Dendritic cell treated with granulocyte-macrophage colony-stimulating factor and Interleukin-4, amounts not matched to agents 40 ng/mL and 50 ng/mL, for 4 days (primary cell): ENCODE measurements around the gene B3GLCT.
A peak's percentile ranks its signal among the peaks of the same experiment; 100 is the strongest.

ENCODE experiments used
- H3K27ac Mint-ChIP-seq: one replicate; pipeline ENCODE4 v1.8.0; 2022; ENCODE audit warnings: mild to moderate bottlenecking, mixed read lengths
- H3K27me3 Mint-ChIP-seq: one replicate; pipeline ENCODE4 v1.8.0; 2022; ENCODE audit warnings: mild to moderate bottlenecking, mixed read lengths
- H3K36me3 Mint-ChIP-seq: one replicate; pipeline ENCODE4 v1.8.0; 2022; ENCODE audit warnings: low read depth, mixed read lengths
- H3K4me1 Mint-ChIP-seq: one replicate; pipeline ENCODE4 v1.8.0; 2022; ENCODE audit warnings: low read depth, mixed read lengths
- H3K4me3 Mint-ChIP-seq: one replicate; pipeline ENCODE4 v1.8.0; 2022; ENCODE audit warnings: mild to moderate bottlenecking, moderate library complexity, mixed read lengths
- H3K9me3 Mint-ChIP-seq: one replicate; pipeline ENCODE4 v1.8.0; 2022; ENCODE audit warnings: mixed read lengths
- intact Hi-C: fragments of 100-400 bp; cut with micrococcal nuclease; formaldehyde crosslinking; loops from one replicate; pipeline ENCODE4 v1.15.0; 2022

B3GLCT gene

DNA sequence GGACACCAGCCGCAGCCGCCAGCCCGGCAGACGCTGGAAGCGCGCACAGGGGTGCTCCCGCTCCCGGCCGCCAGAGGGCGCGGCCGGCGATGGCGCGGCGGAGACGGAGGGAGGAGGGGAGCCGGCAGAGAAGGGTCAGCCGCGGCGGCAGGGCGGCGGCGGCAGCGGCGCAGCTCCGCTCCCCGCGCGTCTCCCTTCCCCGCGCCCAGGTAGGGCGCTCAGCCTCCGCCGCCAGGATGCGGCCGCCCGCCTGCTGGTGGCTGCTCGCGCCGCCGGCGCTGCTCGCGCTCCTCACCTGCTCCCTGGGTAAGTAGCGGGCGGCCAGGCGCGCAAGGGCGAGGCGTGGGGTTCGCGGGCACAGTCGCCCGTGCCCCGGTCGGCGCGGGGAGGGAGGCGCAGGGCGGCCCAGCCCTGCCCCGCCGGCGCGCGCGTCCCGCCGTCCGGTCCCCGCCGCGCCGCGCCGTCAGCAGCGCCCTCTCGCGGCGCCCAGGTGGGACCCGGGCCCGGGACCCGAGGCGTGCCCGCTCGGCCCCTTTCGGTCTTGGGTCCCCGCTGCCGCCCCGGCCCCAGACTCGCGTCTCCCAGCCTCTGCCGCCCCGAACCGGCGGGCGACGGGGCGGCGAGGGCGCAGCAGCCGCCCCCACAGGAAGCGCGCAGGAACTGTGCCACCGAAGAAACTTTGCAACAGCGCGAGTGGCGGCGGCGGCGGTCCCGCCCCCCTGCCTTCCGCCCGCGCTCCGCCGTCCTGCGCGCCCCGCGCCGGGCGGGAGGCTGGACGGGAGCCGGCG lies at the start of gene B3GLCT:
Gene B3GLCT (plus strand): TSS at position 127 of the 788 bp plus-strand sequence. CDS start 110 bp downstream, at position 237.
- Mint-ChIP-seq H3K4me1 (peaks cover 53% of the 10 kb centered on the region), H3K36me3 (no peaks in the 10 kb centered on the region), H3K4me3 (peak within 1 kb of the TSS; percentile 77), H3K27ac (peak within 1 kb of the TSS; percentile 81), H3K9me3 (no peaks in the 10 kb centered on the region), H3K27me3 (peaks cover 4% of the 10 kb centered on the region)
- intact Hi-C loops: loop anchor here (2.0 to 10.0 kb wide), 2 partner anchors 37 to 225 kb away; no protein-coding TSS in a partner anchor

DNA sequence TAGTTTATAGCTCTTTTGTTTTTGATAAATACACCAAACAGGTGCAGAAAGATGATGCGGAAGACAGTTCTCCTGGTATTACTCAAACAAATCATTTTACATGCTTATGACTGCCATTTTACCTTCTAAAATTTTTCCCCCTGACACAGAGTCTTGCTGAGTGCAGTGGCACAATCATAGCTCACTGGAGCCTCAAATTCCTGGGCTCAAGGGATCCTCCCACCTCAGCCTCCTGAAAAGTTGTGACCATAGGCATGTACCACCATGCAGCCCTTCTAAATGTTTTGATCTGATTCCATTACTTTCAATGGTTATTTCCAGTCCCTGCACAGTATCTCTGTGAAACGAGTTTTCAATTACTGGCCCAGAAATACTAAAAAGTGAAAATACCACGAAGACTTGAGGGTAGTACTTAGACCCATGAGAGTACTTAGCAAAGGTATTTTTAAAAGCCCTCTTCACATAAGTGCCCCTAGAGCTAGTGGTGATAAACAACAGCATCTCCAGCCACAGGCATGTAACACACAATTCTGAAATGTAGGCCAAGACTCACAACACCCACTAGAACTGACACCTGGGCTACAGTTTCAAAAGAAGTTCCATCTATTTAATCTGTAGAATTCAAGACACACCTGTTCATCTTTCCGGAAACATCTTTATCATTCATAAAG lies 49.3 kb upstream of the B3GLCT start:
- Mint-ChIP-seq H3K4me3 (no peak overlapping the region), H3K9me3 (no peaks in the 10 kb centered on the region), H3K27me3 (no peaks in the 10 kb centered on the region), H3K4me1 (peaks cover 19% of the 10 kb centered on the region), H3K27ac (no peak overlapping the region), H3K36me3 (peaks cover 98% of the 10 kb centered on the region)
- intact Hi-C loops: no loop called here

DNA sequence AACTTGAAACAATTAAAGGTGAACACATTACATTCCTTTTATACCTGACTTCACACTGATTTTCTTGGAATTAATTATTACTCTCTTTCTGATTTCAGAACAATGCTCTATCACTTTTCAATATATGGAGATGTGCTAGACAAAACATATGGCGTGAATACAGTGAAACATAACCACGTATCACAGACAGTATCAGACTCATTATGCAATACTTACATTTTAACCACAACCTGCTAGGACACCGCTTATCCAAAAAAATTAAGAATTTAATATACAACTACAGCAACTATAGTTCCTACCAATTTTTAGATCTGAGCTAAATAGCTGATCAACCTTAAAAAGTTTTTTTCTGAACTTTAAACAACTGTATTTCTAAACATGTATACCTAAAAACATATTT lies 47.9 kb upstream of the B3GLCT start:
- Mint-ChIP-seq H3K9me3 (no peaks in the 10 kb centered on the region), H3K27me3 (no peaks in the 10 kb centered on the region), H3K4me3 (no peak overlapping the region), H3K27ac (no peak overlapping the region), H3K36me3 (peaks cover 95% of the 10 kb centered on the region), H3K4me1 (peaks cover 17% of the 10 kb centered on the region)
- intact Hi-C loops: no loop called here

DNA sequence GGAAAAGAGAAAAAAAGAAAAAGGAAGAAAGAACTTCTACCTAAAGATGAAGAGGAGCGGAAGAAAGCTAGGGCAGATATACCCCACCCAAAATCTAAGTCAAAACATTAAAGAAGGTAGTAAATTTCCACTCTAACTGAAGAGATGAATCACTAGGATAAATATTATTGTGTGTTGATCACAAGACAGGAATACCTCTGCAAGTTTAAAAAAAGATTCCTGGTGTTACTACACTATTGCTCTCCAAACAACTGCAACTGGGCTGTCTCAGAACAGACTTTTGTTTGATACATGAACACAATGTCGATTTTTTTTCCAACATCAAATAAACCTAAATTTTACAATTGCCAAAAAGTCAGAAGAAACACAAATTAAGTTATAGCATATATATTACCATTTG lies 44.8 kb upstream of the B3GLCT start:
- peaks cover 95% of the 10 kb centered on the region for H3K36me3 Mint-ChIP-seq
- H3K27ac Mint-ChIP-seq: no peak overlapping the region
- intact Hi-C loops: no loop called here
- H3K4me1 Mint-ChIP-seq: peaks cover 30% of the 10 kb centered on the region
- no peak overlapping the region for H3K4me3 Mint-ChIP-seq
- no peaks in the 10 kb centered on the region for H3K9me3 Mint-ChIP-seq
- no peaks in the 10 kb centered on the region for H3K27me3 Mint-ChIP-seq

DNA sequence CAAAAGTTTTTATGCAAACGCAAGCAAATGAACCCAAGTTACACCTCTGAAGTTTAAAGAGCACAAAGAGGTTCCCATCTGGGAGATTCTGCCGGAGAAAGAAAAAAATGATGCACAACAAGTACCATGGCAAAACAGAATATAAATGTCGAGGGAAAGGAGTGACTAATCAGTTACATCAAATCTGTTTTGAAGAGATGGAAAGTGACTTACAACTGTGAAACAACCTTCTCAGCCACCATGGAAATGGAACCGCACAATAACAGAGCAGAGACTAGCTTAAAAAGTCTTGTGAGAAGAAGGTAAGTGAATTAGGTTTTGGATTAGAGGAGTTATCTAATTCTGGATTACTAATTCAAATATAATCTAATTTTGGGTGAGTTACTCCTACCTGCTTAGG lies 40.5 kb upstream of the B3GLCT start:
- peaks cover 36% of the 10 kb centered on the region for H3K4me1 Mint-ChIP-seq
- H3K9me3 Mint-ChIP-seq: no peaks in the 10 kb centered on the region
- peaks cover 79% of the 10 kb centered on the region for H3K36me3 Mint-ChIP-seq
- intact Hi-C loops: no loop called here
- peak overlapping the region; percentile 99 for H3K4me3 Mint-ChIP-seq
- H3K27me3 Mint-ChIP-seq: no peaks in the 10 kb centered on the region
- H3K27ac Mint-ChIP-seq: no peak overlapping the region

DNA sequence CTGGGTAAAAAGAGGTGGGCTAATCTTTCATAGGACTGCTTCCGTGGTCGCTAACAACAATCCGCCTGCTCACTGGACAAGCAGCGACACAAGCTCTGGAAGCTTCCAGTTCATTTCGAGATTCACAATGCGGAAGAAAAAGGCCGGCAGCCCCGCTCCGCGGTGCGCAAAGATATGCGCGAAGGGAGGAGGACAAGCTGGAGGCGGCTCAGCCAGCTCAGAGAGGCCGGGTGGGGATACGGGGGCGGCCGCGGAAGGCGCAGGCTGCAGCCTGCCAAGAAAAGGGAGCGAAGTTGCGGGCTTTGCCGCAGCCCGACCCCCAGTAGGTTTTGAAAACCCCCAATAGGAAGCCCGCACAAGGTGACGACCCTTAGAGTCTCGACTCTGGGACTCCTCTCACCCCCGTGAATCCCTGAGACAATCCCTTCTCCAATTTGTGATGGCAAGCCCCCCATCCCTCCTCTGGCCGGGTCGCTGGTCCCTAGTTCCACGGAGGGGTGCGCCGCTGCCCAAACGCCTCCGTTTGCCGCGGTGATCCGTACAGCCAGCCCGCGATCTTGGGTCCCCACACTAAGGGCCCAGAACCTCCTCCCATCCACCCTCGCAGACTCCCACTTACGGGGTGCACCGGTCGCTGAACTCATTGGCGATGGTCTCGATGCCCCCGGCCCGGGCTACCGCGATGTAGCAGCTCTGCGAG lies 38.8 kb upstream of the B3GLCT start:
- Mint-ChIP-seq H3K27me3 (no peaks in the 10 kb centered on the region), H3K4me3 (peak overlapping the region; percentile 99), H3K27ac (peak overlapping the region; percentile 96), H3K4me1 (peaks cover 30% of the 10 kb centered on the region), H3K36me3 (peaks cover 62% of the 10 kb centered on the region), H3K9me3 (no peaks in the 10 kb centered on the region)
- intact Hi-C loops: loop anchor here (5.0 kb wide), 1 partner anchor 114 kb away; no protein-coding TSS in a partner anchor

DNA sequence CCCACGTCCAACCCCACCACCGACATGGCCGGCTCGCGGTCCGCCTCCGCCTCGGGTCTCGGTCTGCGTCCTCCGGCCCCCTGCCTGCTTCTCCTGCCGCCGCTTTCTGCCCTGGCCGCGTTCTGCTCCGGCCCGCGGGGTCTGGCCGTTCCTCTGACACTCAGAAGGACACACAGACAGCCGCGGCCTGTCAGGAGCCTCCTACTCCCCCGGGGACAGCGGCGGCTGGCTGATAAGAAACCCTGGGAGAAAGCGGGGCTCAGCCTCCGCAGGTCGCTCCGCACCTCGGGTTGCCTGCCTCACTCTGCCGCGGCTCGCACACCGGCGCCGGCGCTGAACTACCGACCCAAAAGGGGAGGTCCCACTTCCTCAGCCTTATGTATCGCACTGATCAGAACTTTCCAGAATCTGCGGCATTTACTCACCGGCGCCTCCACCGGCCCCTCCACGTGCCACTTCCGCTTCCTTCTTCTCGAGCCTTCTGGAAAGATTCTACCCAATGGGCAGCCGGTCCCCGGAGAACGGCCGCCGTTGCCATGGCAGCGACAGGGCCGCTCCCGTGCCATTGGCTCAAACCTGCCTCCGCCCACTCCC lies 38.1 kb upstream of the B3GLCT start, which contains the start of gene HSPH1:
Gene HSPH1 (minus strand): TSS at position 348 of the 594 bp plus-strand sequence. CDS start 322 bp downstream, at position 26.
- Mint-ChIP-seq H3K27ac (peak within 1 kb of the TSS; percentile 96), H3K4me1 (peaks cover 30% of the 10 kb centered on the region), H3K9me3 (no peaks in the 10 kb centered on the region), H3K27me3 (no peaks in the 10 kb centered on the region), H3K36me3 (peaks cover 58% of the 10 kb centered on the region), H3K4me3 (peak within 1 kb of the TSS; percentile 99)
- intact Hi-C loops: loop anchor here (2.0 to 5.0 kb wide), 3 partner anchors 39 to 545 kb away; partner anchors contain the start of gene USPL1

DNA sequence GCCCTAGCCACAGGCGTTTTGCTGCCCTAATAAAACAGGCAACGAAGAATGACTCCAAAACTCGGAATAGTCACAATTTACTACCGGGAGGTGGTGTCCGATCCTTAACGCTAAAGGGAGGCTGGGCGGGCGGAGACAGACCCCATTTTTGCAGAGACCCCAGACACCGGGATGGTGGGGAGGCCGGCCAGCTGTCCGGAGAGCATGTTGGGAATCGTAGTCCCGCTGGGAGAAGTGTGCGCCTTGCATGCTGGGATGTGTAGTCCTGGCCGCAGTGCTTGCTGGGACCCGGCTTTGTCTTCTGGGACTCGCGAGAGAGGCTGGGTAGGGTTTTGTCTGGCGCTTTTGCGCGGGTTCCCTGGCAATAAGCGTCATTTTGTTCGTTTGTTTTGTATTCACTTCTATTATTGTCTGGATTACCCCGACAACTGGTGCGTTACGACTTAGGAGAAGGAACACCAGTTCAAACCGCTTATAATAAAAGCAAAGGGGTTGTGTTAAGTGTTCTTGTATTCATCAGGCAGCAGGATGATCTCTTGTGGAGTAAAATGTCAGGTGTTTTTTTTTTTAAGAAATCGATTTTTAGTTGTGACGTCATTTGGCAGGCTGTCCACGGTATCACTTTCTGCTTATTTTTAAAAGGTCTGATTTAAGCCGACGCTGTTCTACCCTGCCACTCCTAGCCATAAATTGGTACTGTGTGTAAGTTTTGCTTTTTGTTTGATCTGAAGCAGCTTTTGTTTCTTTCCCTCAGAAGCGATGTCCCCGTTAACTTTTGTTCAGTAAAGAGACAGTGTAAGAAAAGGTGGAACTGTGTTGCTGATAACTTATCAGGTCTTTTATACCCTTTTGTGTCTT lies 37.4 kb upstream of the B3GLCT start:
- Mint-ChIP-seq H3K27me3 (no peaks in the 10 kb centered on the region), H3K9me3 (no peaks in the 10 kb centered on the region), H3K36me3 (peaks cover 51% of the 10 kb centered on the region), H3K27ac (peak overlapping the region; percentile 96), H3K4me1 (peaks cover 30% of the 10 kb centered on the region), H3K4me3 (peak overlapping the region; percentile 99)
- intact Hi-C loops: loop anchor here (2.0 to 5.0 kb wide), 3 partner anchors 38 to 546 kb away; partner anchors contain the start of gene USPL1

DNA sequence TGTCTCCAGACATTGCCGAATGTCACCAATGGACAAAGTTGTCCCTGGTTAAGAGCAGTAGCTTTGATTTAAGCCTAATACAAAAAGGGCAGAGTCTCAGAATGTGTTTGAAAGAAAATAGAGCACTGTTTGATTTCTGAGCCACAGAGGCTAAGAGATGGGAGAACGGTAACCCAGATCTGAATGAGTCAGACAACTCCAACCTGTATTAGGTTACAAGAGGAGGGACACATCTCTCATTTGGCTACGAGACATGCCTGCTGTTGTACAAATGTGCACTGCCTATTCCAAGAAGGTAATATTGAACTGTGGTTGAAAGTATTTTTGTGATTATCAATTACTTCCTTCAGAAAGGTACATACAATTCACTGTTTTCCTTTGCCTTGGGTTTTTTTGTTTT lies 33.2 kb upstream of the B3GLCT start:
- intact Hi-C loops: no loop called here
- no peak overlapping the region for H3K27ac Mint-ChIP-seq
- H3K4me3 Mint-ChIP-seq: no peak overlapping the region
- H3K27me3 Mint-ChIP-seq: peaks cover 3% of the 10 kb centered on the region
- H3K4me1 Mint-ChIP-seq: peaks cover 8% of the 10 kb centered on the region
- no peaks in the 10 kb centered on the region for H3K9me3 Mint-ChIP-seq
- H3K36me3 Mint-ChIP-seq: peaks cover 9% of the 10 kb centered on the region

DNA sequence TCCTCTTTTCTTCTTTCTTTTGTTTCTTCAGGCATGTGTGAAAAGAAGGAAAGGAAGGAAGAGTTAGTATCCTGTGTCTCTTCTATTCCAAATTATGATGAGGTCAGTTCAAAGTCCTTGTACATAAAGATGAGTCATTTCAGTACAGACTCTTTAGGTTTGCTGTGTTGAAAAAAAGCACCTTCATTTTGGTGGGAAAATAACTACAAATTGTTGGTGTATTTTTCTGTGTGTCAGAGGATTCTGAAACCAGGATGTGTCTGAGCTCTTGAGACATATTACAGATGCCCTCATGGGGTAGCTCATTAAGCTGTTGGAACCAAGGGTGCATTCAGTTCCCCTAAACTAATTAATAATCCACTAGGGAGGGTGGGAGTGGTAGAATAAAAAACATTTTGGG lies 32.3 kb upstream of the B3GLCT start:
- H3K4me3 Mint-ChIP-seq: no peak overlapping the region
- peaks cover 5% of the 10 kb centered on the region for H3K4me1 Mint-ChIP-seq
- H3K27ac Mint-ChIP-seq: no peak overlapping the region
- no peaks in the 10 kb centered on the region for H3K9me3 Mint-ChIP-seq
- intact Hi-C loops: no loop called here
- H3K27me3 Mint-ChIP-seq: peaks cover 3% of the 10 kb centered on the region
- peaks cover under 1% of the 10 kb centered on the region for H3K36me3 Mint-ChIP-seq

DNA sequence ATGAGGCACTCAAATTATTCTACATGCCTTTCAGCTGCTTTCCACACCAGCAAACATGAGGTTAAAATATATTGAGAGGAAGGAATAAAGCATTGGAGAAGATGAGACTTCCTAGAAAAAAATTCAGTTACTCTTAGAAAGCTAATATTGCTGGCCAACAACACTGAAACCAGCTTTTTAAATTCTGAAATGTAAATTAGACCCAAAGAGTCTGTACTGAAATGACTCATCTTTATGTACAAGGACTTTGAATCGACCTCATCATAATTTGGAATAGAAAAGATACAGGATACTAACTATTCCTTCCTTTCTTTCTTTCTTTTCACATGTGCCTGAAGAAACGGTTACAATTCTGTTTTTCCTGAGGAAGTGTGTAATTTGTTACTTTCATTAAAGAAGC lies 31.6 kb upstream of the B3GLCT start:
- H3K4me3 Mint-ChIP-seq: no peak overlapping the region
- peaks cover 3% of the 10 kb centered on the region for H3K27me3 Mint-ChIP-seq
- H3K36me3 Mint-ChIP-seq: no peaks in the 10 kb centered on the region
- no peak overlapping the region for H3K27ac Mint-ChIP-seq
- H3K9me3 Mint-ChIP-seq: no peaks in the 10 kb centered on the region
- H3K4me1 Mint-ChIP-seq: no peaks in the 10 kb centered on the region
- intact Hi-C loops: no loop called here

DNA sequence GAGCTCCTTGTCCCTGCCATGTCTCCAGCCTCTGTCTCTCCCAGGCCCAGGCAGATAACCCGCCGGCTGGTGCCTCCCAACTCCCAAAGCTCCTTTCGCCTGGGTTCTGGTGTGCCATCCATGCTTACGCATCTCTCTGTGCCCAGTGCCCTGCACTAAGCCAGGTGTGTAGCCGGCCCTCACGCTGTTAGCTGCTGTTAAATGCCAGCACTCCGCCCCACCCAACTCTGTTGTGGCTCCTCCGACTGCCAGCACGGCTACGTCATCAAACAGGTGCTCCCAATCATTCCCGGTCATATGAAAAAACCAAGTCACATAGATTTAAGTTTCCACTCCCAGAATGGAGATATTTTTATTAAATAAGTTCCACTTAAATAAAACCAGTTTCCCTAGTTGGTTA lies 31.0 kb upstream of the B3GLCT start:
- H3K9me3 Mint-ChIP-seq: no peaks in the 10 kb centered on the region
- no peaks in the 10 kb centered on the region for H3K4me1 Mint-ChIP-seq
- H3K27me3 Mint-ChIP-seq: peaks cover 3% of the 10 kb centered on the region
- H3K36me3 Mint-ChIP-seq: no peaks in the 10 kb centered on the region
- no peak overlapping the region for H3K27ac Mint-ChIP-seq
- intact Hi-C loops: no loop called here
- no peak overlapping the region for H3K4me3 Mint-ChIP-seq

DNA sequence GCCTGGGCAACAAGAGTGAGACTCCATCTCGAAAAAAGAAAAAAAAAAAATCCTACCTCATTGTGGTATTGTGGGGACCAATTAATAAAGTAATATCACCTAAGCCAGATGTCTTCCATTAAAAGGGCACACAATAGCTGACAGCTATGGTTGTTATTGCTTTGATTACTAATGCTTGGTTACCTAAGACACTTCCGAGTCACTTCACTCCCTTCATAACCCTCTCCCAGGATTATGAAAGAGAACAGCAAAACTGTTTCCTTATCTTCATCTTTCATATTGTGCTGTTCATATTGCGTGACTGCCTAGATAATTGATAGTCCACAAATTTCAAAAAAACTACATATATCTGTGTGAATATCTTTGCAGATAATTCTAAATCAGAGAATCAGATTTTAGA lies 27.8 kb upstream of the B3GLCT start:
- no peaks in the 10 kb centered on the region for H3K9me3 Mint-ChIP-seq
- intact Hi-C loops: no loop called here
- H3K27me3 Mint-ChIP-seq: peaks cover 4% of the 10 kb centered on the region
- no peaks in the 10 kb centered on the region for H3K36me3 Mint-ChIP-seq
- no peak overlapping the region for H3K4me3 Mint-ChIP-seq
- no peaks in the 10 kb centered on the region for H3K4me1 Mint-ChIP-seq
- H3K27ac Mint-ChIP-seq: no peak overlapping the region
